ENCODE measurements around the gene POLR1A.

The POLR1A gene

GRCh38 chr2:86072271-86072858 lies 33.3 kb downstream of the POLR1A start:
- no peak for TF ChIP-seq CTCF (IDR thresholded peaks at IDR 0.05)
- H3K4me1 ChIP-seq: peaks cover 0 to 25% (median 21%) of the 10 kb centered on the region in 4 donors
- H3K9me3 ChIP-seq: no peaks in the 10 kb centered on the region
- intact Hi-C loops (cut with DNase I; ENCODE audit: low total_unique reads): loop anchor here (10.0 kb wide), 2 partner anchors 348 to 438 kb away; no protein-coding TSS in a partner anchor
- H3K36me3 ChIP-seq: peaks cover 29 to 63% (median 48%) of the 10 kb centered on the region in 3 donors
- no peaks in the 10 kb centered on the region for H3K27me3 ChIP-seq
- peak overlapping the region; percentile 72 for H3K27ac ChIP-seq
- peak; percentile 87 to 98 for DNase-seq
- H3K4me3 ChIP-seq: no peak overlapping the region

GRCh38 chr2:86070868-86071267 lies 34.8 kb downstream of the POLR1A start:
- no peak overlapping the region for H3K4me3 ChIP-seq
- H3K27ac ChIP-seq: peak overlapping the region in 1 of 2 donors; percentile 72
- no peaks in the 10 kb centered on the region for H3K9me3 ChIP-seq
- H3K4me1 ChIP-seq: peaks cover 0 to 28% (median 21%) of the 10 kb centered on the region in 4 donors
- H3K36me3 ChIP-seq: peaks cover 26 to 58% (median 39%) of the 10 kb centered on the region in 3 donors
- no peaks in the 10 kb centered on the region for H3K27me3 ChIP-seq
- DNase-seq: no peak
- intact Hi-C loops (cut with DNase I; ENCODE audit: low total_unique reads): loop anchor here (10.0 kb wide), 2 partner anchors 346 to 436 kb away; no protein-coding TSS in a partner anchor
- no peak for TF ChIP-seq CTCF (IDR thresholded peaks at IDR 0.05)

GRCh38 chr2:86069783-86070339 lies 35.8 kb downstream of the POLR1A start:
- intact Hi-C loops (cut with DNase I; ENCODE audit: low total_unique reads): loop anchor here (10.0 kb wide), 2 partner anchors 345 to 435 kb away; no protein-coding TSS in a partner anchor
- Histone ChIP-seq H3K36me3 (peaks cover 31 to 57% (median 46%) of the 10 kb centered on the region in 3 donors), H3K27ac (no peak overlapping the region)

GRCh38 chr2:86069091-86069685 lies 36.5 kb downstream of the POLR1A start:
- Histone ChIP-seq H3K9me3 (no peaks in the 10 kb centered on the region), H3K27ac (no peak overlapping the region), H3K27me3 (no peaks in the 10 kb centered on the region), H3K4me1 (peaks cover 0 to 33% (median 21%) of the 10 kb centered on the region in 4 donors), H3K36me3 (peaks cover 38 to 57% (median 47%) of the 10 kb centered on the region in 3 donors), H3K4me3 (no peak overlapping the region)
- intact Hi-C loops (cut with DNase I; ENCODE audit: low total_unique reads): no loop called here
- no peak for DNase-seq
- no peak for TF ChIP-seq CTCF (IDR thresholded peaks at IDR 0.05)

More at GRCh38 chr2:86069783-86070339, 35.8 kb downstream of the POLR1A start:
- no peaks in the 10 kb centered on the region for H3K27me3 ChIP-seq
- TF ChIP-seq CTCF (IDR thresholded peaks at IDR 0.05): no peak
- no peaks in the 10 kb centered on the region for H3K9me3 ChIP-seq
- peaks cover 0 to 33% (median 21%) of the 10 kb centered on the region in 4 donors for H3K4me1 ChIP-seq
- DNase-seq: no peak
- H3K4me3 ChIP-seq: no peak overlapping the region

- H3K27me3 ChIP-seq: no peaks in the 10 kb centered on the region
- peaks cover 35 to 57% (median 47%) of the 10 kb centered on the region in 3 donors for H3K36me3 ChIP-seq
- H3K27ac ChIP-seq: no peak overlapping the region
- intact Hi-C loops (cut with DNase I; ENCODE audit: low total_unique reads): no loop called here
- TF ChIP-seq CTCF (IDR thresholded peaks at IDR 0.05): no peak
- H3K9me3 ChIP-seq: no peaks in the 10 kb centered on the region
- DNase-seq: no peak
- peaks cover 0 to 33% (median 21%) of the 10 kb centered on the region in 4 donors for H3K4me1 ChIP-seq
- H3K4me3 ChIP-seq: no peak overlapping the region
Observed at GRCh38 chr2:86068648-86069047, 37.0 kb downstream of the POLR1A start.
